Amniotic epithelial cell (primary cell): ENCODE results near the gene DGKB.

Experiments used
- DNase-seq: peaks from one replicate; pipeline ENCODE4 v3.0.0-alpha.2; 2010; ENCODE audit warnings: low read depth

The DGKB gene

GRCh38 chr7:14859267-14859666 lies 43.3 kb downstream of the DGKB start:
- DNase-seq = no peak

- no peak for DNase-seq
Observed at GRCh38 chr7:14858866-14859265, 43.7 kb downstream of the DGKB start.

GRCh38 chr7:14858410-14858809 lies 44.1 kb downstream of the DGKB start:
- DNase-seq = no peak

- no peak for DNase-seq
Observed at GRCh38 chr7:14855033-14855794, 47.3 kb downstream of the DGKB start.

GRCh38 chr7:14854471-14854870 lies 48.1 kb downstream of the DGKB start:
- DNase-seq = no peak

GRCh38 chr7:14851610-14852009 lies 50.9 kb downstream of the DGKB start:
- no peak for DNase-seq

GRCh38 chr7:14850039-14850438 lies 52.5 kb downstream of the DGKB start:
- no peak for DNase-seq

GRCh38 chr7:14846405-14846804 lies 56.1 kb downstream of the DGKB start:
- no peak for DNase-seq

- DNase-seq = no peak
Observed at GRCh38 chr7:14843755-14844154, 58.8 kb downstream of the DGKB start.

- DNase-seq = no peak
Observed at GRCh38 chr7:14842523-14842922, 60.0 kb downstream of the DGKB start.

GRCh38 chr7:14841869-14842268 lies 60.7 kb downstream of the DGKB start:
- no peak for DNase-seq

- DNase-seq = no peak
Observed at GRCh38 chr7:14841086-14841485, 61.5 kb downstream of the DGKB start.

GRCh38 chr7:14839307-14839706 lies 63.2 kb downstream of the DGKB start:
- no peak for DNase-seq

GRCh38 chr7:14837216-14837615 lies 65.3 kb downstream of the DGKB start:
- DNase-seq = no peak

- DNase-seq = peak; percentile 11
Observed at GRCh38 chr7:14836571-14837189, 65.9 kb downstream of the DGKB start.

GRCh38 chr7:14836006-14836405 lies 66.5 kb downstream of the DGKB start:
- no peak for DNase-seq

- DNase-seq = no peak
Observed at GRCh38 chr7:14835384-14835783, 67.2 kb downstream of the DGKB start.

- no peak for DNase-seq
Observed at GRCh38 chr7:14834883-14835282, 67.7 kb downstream of the DGKB start.

- DNase-seq = no peak
Observed at GRCh38 chr7:14834456-14834855, 68.1 kb downstream of the DGKB start.

- DNase-seq = no peak
Observed at GRCh38 chr7:14833707-14834106, 68.8 kb downstream of the DGKB start.

GRCh38 chr7:14828053-14828452 lies 74.5 kb downstream of the DGKB start:
- DNase-seq = no peak

- DNase-seq = no peak
Observed at GRCh38 chr7:14826426-14826825, 76.1 kb downstream of the DGKB start.

- DNase-seq = no peak
Observed at GRCh38 chr7:14825912-14826311, 76.6 kb downstream of the DGKB start.

- DNase-seq = no peak
Observed at GRCh38 chr7:14822481-14822854, 80.1 kb downstream of the DGKB start.
